K562 (cell line): ENCODE results near the gene IP6K3. TPM values are rescaled to one million over a fixed set of nuclear protein-coding genes. Genes with fewer than 3 reads are reported as not detected.
A peak's percentile ranks its signal among the peaks of the same experiment; 100 is the strongest.

Source experiments
- ARHGAP35 ChIP-seq: fragments of 450-650 bp; IDR thresholded peaks from 2 replicates; pipeline ENCODE4 v1.6.1; 2018; ENCODE audit not compliant: partially characterized antibody
- ARID2 ChIP-seq: fragments of 450-650 bp; IDR thresholded peaks from 2 replicates; pipeline ENCODE4 v1.6.1; 2017; ENCODE audit warnings: antibody characterized with exemption, mild to moderate bottlenecking
- CHD4 ChIP-seq: fragments of 200-600 bp; sonication (generic); IDR thresholded peaks from 3 replicates; pipeline ENCODE4 v1.6.1; 2012; ENCODE audit warnings: low read depth, mild to moderate bottlenecking, mixed read lengths, low read length, inconsistent platforms; ENCODE audit not compliant: insufficient read depth, insufficient replicate concordance, poor library complexity, severe bottlenecking
- HDAC8 ChIP-seq: fragments of 450-650 bp; IDR thresholded peaks from 2 replicates; pipeline ENCODE4 v1.6.1; 2016; ENCODE audit warnings: mild to moderate bottlenecking, missing genetic modification characterization, moderate library complexity, missing compliant biosample characterization
- LEF1 ChIP-seq: fragments of 450-650 bp; IDR thresholded peaks from 2 replicates; pipeline ENCODE4 v1.6.1; 2016; ENCODE audit warnings: mild to moderate bottlenecking
- MTF1 ChIP-seq: fragments of 250-450 bp; sonication (Bioruptor Pico); IDR thresholded peaks from 2 replicates; pipeline ENCODE4 v1.9.0; 2021; ENCODE audit warnings: moderate library complexity, mild to moderate bottlenecking, inconsistent platforms, borderline replicate concordance
- NR2C2 ChIP-seq, 2 experiments: fragments of 200-800 bp in 1 of 2; sonication (Bioruptor generic) in 1 of 2; sonication (generic) in 1 of 2; formaldehyde crosslinking in 1 of 2; IDR thresholded peaks; 2 replicates each; pipeline versions ENCODE4 v1.6.1 to v1.8.0; 2016 to 2022; ENCODE audit warnings: mild to moderate bottlenecking in 1 of 2, missing compliant biosample characterization in 1 of 2, missing genetic modification characterization in 1 of 2, missing genetic modification reagents in 1 of 2
- POLR2AphosphoS5 ChIP-seq: IDR thresholded peaks from 2 replicates; pipeline ENCODE4 v1.6.1; 2011; ENCODE audit warnings: mild to moderate bottlenecking, low read depth, low read length, moderate library complexity; ENCODE audit not compliant: control insufficient read depth, insufficient read depth
- PTTG1 ChIP-seq: fragments of 450-650 bp; IDR thresholded peaks from 2 replicates; pipeline ENCODE4 v1.6.1; 2016; ENCODE audit warnings: low read depth, mild to moderate bottlenecking, missing genetic modification characterization, missing compliant biosample characterization
- XRCC4 ChIP-seq: IDR thresholded peaks from one replicate; pipeline ENCODE4 v1.6.1; 2011; ENCODE audit not compliant: insufficient read depth, insufficient read length; ENCODE audit errors: extremely low read depth
- ZNF24 ChIP-seq: fragments of 450-650 bp; IDR thresholded peaks from 2 replicates; pipeline ENCODE4 v1.6.1; 2016
- polyA plus RNA-seq, 8 experiments: library from polyadenylated mRNA; depleted of rRNA in 4 of 8; stranded (reverse) in 5 of 8; unstranded in 3 of 8; fragments of >200 nt; fragmentation: Nextera tagmentation in 2 of 8; fragmentation: Illumina TruSeq in 1 of 8; extraction: Ambion mirVana in 2 of 8; extraction: Trizol in 1 of 8; gene quantifications; 2 replicates each; pipeline versions ENCODE4 v1.2.1 to v1.2.3, GENCODE V29; 2011 to 2014; ENCODE audit warnings: inconsistent platforms in 1 of 8, missing spikeins in 1 of 8
- total RNA-seq, 7 experiments: library from RNA; depleted of rRNA in 6 of 7; stranded (reverse); fragments of >200 nt in 6 of 7; fragmentation: Illumina TruSeq in 2 of 7; extraction: Trizol in 2 of 7; gene quantifications; 2 replicates each; pipeline versions ENCODE4 v1.2.1 to v1.2.3, GENCODE V29; 2011 to 2021; ENCODE audit warnings: low replicate concordance in 1 of 7
- TF ChIP-seq, protein P1 (sequence below): fragments of 200-400 bp; formaldehyde crosslinking; IDR thresholded peaks from 2 replicates; pipeline ENCODE4 v1.6.1; 2017; ENCODE audit warnings: mild to moderate bottlenecking, low read depth, low read length, moderate library complexity
- TF ChIP-seq, protein P2 (sequence below): fragments of 250-450 bp; sonication (Bioruptor Pico); IDR thresholded peaks from 2 replicates; pipeline ENCODE4 v1.5.1; 2021; ENCODE audit warnings: mild to moderate bottlenecking
- TF ChIP-seq, protein P3 (sequence below): fragments of 250-450 bp; sonication (Bioruptor Pico); IDR thresholded peaks from 2 replicates; pipeline ENCODE4 v1.5.0; 2020; ENCODE audit warnings: mild to moderate bottlenecking, borderline replicate concordance
- TF ChIP-seq, protein P4 (sequence below), 2 experiments: fragments of 450-650 bp; IDR thresholded peaks; 2 replicates each; pipeline ENCODE4 v1.6.1; 2016
- TF ChIP-seq, protein P5 (sequence below): fragments of 450-650 bp; formaldehyde crosslinking; IDR thresholded peaks from 2 replicates; pipeline ENCODE4 v1.4.0; 2020; ENCODE audit warnings: mild to moderate bottlenecking, mixed read lengths

IP6K3 gene
- total and polyA plus RNA-seq, 9 of the 15 experiments (the other 6 are each of a cell fraction or from before 2014, with no cell fraction given) = not detected

DNA sequence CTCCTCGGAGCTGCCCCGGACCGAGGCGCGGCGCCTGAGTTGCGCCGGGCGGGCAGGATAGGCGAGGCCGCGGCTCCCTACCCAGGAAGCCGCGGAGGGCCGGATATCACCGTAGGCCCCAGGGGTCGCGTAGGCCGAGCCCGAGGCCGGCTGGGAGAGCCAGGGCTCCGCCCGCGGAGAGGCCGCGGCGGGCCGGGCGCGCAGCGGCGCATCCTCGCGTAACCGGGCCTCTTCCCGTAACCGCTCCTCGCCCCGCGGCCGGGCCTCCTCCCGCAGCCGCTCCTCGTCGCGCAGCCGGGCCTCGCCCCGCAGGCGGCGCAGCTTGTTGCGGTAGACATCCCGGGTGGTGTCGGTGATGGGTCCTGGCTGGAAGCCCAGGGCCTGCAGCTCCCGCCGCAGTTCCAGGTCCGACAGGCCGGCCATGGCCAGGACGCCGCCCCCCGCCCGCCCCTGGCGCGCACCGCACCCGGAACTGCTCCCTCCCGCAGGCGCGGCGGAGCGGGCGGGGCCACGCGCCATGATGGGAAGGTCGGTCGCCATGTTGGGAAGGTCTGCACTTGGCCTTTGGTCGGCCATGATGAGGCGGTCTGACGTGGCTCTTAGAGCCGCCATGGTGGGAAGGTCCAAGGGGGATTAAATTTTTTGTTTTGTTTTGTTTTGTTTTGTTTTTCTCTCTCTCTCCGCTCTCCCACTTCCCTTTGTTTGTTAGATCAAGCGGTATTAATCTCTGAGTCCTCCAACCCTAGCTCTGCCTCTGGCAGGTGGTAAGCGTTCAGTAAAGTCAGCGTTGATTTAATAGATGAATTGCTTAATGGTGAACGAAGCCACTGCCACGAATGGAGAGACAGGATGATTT, 42.2 kb upstream of the IP6K3 start, which contains the start of gene LEMD2 (continued):
- TF ChIP-seq, protein P1, sequence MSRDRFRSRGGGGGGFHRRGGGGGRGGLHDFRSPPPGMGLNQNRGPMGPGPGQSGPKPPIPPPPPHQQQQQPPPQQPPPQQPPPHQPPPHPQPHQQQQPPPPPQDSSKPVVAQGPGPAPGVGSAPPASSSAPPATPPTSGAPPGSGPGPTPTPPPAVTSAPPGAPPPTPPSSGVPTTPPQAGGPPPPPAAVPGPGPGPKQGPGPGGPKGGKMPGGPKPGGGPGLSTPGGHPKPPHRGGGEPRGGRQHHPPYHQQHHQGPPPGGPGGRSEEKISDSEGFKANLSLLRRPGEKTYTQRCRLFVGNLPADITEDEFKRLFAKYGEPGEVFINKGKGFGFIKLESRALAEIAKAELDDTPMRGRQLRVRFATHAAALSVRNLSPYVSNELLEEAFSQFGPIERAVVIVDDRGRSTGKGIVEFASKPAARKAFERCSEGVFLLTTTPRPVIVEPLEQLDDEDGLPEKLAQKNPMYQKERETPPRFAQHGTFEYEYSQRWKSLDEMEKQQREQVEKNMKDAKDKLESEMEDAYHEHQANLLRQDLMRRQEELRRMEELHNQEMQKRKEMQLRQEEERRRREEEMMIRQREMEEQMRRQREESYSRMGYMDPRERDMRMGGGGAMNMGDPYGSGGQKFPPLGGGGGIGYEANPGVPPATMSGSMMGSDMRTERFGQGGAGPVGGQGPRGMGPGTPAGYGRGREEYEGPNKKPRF = no peak
- TF ChIP-seq NR2C2 (CRISPR knock-in tag; IDR thresholded peaks at IDR 0.05) (peak; percentile 94), NR2C2 (tag; IDR thresholded peaks at IDR 0.05) (peak; percentile 99), MTF1 (CRISPR knock-in tag) (0 out of 2 replicates have a peak, but pooled peaks have one; percentile 31), LEF1 (no peak), POLR2AphosphoS5 (peak; percentile 99), PTTG1 (tag) (0 out of 2 replicates have a peak, but pooled peaks have one; percentile 22), HDAC8 (tag) (peak; percentile 95), ARID2 (0 out of 2 replicates have a peak, but pooled peaks have one; percentile 41), CHD4 (no peak), ZNF24 (no peak; the same call in 1 of the 2 replicates), XRCC4 (peak; percentile 100), ARHGAP35 (no peak)
- TF ChIP-seq, protein P2, sequence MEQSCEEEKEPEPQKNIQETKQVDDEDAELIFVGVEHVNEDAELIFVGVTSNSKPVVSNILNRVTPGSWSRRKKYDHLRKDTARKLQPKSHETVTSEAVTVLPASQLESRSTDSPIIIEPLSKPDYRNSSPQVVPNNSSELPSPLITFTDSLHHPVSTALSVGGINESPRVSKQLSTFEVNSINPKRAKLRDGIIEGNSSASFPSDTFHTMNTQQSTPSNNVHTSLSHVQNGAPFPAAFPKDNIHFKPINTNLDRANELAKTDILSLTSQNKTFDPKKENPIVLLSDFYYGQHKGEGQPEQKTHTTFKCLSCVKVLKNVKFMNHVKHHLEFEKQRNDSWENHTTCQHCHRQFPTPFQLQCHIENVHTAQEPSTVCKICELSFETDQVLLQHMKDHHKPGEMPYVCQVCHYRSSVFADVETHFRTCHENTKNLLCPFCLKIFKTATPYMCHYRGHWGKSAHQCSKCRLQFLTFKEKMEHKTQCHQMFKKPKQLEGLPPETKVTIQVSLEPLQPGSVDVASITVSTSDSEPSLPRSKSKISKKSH (CRISPR knock-in tag) = no peak
- TF ChIP-seq, protein P3, sequence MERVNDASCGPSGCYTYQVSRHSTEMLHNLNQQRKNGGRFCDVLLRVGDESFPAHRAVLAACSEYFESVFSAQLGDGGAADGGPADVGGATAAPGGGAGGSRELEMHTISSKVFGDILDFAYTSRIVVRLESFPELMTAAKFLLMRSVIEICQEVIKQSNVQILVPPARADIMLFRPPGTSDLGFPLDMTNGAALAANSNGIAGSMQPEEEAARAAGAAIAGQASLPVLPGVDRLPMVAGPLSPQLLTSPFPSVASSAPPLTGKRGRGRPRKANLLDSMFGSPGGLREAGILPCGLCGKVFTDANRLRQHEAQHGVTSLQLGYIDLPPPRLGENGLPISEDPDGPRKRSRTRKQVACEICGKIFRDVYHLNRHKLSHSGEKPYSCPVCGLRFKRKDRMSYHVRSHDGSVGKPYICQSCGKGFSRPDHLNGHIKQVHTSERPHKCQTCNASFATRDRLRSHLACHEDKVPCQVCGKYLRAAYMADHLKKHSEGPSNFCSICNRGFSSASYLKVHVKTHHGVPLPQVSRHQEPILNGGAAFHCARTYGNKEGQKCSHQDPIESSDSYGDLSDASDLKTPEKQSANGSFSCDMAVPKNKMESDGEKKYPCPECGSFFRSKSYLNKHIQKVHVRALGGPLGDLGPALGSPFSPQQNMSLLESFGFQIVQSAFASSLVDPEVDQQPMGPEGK = no peak
- TF ChIP-seq, protein P4, sequence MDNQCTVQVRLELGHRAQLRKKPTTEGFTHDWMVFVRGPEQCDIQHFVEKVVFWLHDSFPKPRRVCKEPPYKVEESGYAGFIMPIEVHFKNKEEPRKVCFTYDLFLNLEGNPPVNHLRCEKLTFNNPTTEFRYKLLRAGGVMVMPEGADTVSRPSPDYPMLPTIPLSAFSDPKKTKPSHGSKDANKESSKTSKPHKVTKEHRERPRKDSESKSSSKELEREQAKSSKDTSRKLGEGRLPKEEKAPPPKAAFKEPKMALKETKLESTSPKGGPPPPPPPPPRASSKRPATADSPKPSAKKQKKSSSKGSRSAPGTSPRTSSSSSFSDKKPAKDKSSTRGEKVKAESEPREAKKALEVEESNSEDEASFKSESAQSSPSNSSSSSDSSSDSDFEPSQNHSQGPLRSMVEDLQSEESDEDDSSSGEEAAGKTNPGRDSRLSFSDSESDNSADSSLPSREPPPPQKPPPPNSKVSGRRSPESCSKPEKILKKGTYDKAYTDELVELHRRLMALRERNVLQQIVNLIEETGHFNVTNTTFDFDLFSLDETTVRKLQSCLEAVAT (IDR thresholded peaks at IDR 0.05) = peak in 1 of 2 experiments; percentile 68; a peak in 2 of 4 replicates
- TF ChIP-seq, protein P5, sequence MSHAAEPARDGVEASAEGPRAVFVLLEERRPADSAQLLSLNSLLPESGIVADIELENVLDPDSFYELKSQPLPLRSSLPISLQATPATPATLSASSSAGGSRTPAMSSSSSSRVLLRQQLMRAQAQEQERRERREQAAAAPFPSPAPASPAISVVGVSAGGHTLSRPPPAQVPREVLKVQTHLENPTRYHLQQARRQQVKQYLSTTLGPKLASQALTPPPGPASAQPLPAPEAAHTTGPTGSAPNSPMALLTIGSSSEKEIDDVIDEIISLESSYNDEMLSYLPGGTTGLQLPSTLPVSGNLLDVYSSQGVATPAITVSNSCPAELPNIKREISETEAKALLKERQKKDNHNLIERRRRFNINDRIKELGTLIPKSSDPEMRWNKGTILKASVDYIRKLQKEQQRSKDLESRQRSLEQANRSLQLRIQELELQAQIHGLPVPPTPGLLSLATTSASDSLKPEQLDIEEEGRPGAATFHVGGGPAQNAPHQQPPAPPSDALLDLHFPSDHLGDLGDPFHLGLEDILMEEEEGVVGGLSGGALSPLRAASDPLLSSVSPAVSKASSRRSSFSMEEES (CRISPR knock-in tag) = no peak
